Mammary epithelial cell (primary cell): ENCODE data around the gene ME3.

Experiments used
- EZH2 ChIP-seq: IDR thresholded peaks from 2 replicates; pipeline ENCODE4 v1.6.1; 2012; ENCODE audit warnings: low read length, inconsistent platforms, borderline replicate concordance
- TF ChIP-seq, protein P1 (sequence below), 2 donors: IDR thresholded peaks in 1 of 2; conservative IDR thresholded peaks in 1 of 2; 2 replicates each; pipeline ENCODE4 v1.5.1; 2011 to 2012; ENCODE audit warnings: inconsistent platforms in 2 of 2, low read length in 2 of 2, mild to moderate bottlenecking in 2 of 2, control low read depth in 1 of 2, low read depth in 1 of 2; ENCODE audit not compliant: insufficient read depth in 1 of 2; ENCODE audit errors: extremely low read depth in 1 of 2

DNA sequence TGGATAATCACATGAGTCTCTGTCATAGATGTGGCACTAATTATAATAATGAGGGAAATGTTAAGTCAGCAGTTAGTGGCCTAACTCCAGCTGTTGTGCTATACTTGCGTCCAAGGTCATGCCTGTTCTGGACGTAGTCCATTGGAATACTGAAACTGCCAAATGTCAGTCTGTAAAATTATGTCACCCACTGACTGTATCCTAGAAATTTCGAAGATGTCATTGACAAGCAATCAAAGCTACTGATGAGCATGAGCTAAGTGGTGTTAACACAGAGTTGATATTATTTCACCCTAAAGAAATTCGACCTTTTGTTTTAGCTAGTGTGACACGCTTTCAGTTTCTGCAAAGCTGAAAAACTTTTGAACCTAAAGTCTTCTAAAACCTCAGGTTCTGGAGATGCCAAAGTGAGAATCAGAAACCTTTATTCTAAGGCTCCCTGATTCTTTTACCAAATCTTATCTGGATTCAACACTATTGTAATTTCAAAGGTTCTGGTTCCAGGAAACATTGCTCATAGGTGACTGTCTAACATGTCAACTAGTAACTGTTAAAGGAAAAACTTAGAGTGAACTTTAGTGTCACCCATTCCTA is 14.9 kb upstream of the ME3 start:
- TF ChIP-seq, protein P1, sequence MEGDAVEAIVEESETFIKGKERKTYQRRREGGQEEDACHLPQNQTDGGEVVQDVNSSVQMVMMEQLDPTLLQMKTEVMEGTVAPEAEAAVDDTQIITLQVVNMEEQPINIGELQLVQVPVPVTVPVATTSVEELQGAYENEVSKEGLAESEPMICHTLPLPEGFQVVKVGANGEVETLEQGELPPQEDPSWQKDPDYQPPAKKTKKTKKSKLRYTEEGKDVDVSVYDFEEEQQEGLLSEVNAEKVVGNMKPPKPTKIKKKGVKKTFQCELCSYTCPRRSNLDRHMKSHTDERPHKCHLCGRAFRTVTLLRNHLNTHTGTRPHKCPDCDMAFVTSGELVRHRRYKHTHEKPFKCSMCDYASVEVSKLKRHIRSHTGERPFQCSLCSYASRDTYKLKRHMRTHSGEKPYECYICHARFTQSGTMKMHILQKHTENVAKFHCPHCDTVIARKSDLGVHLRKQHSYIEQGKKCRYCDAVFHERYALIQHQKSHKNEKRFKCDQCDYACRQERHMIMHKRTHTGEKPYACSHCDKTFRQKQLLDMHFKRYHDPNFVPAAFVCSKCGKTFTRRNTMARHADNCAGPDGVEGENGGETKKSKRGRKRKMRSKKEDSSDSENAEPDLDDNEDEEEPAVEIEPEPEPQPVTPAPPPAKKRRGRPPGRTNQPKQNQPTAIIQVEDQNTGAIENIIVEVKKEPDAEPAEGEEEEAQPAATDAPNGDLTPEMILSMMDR (conservative IDR thresholded peaks at IDR 0.05 in 1 of 2, IDR thresholded peaks at IDR 0.05 in 1 of 2; ENCODE audit: extremely low read depth in 1 of 2, insufficient read depth in 1 of 2, low read depth in 1 of 2, low read length in 2 of 2): no peak
- no peak for TF ChIP-seq EZH2
